ENCODE data around the gene LSAMP.

DNA sequence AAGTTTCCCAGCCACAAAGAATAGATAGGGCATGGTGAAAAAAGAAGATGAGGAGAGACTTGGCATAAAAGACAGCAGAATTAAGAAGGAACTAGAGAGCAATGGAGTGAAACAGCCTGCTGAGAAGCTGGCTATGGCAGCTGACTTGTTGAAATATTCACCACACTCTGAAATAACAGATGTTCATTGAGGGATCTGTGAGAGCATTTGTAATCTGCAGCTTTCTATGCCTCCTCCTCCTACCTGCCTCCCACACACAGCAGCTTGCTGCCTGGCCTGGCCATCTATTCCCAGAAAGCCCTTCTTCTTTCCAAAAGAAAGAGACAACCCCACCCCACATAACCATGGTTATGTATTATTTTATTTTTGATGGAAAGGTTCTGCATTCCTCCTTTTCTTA lies 518.1 kb downstream of the LSAMP start:
- TF ChIP-seq, protein P1, sequence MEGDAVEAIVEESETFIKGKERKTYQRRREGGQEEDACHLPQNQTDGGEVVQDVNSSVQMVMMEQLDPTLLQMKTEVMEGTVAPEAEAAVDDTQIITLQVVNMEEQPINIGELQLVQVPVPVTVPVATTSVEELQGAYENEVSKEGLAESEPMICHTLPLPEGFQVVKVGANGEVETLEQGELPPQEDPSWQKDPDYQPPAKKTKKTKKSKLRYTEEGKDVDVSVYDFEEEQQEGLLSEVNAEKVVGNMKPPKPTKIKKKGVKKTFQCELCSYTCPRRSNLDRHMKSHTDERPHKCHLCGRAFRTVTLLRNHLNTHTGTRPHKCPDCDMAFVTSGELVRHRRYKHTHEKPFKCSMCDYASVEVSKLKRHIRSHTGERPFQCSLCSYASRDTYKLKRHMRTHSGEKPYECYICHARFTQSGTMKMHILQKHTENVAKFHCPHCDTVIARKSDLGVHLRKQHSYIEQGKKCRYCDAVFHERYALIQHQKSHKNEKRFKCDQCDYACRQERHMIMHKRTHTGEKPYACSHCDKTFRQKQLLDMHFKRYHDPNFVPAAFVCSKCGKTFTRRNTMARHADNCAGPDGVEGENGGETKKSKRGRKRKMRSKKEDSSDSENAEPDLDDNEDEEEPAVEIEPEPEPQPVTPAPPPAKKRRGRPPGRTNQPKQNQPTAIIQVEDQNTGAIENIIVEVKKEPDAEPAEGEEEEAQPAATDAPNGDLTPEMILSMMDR (IDR thresholded peaks at IDR 0.05): no peak
- TF ChIP-seq POLR2A (IDR thresholded peaks at IDR 0.05) (no peak), POLR2AphosphoS5 (IDR thresholded peaks at IDR 0.05) (no peak), EP300 (IDR thresholded peaks at IDR 0.05) (no peak)
